Raji (cell line): Measurements from ENCODE around the gene PHACTR3.

Experiments
- POLR2A ChIP-seq: IDR thresholded peaks from 2 replicates; pipeline ENCODE4 v1.6.1; 2011; ENCODE audit warnings: low read depth, low read length, control low read depth; ENCODE audit not compliant: insufficient read depth

PHACTR3 gene

GRCh38 chr20:59703046-59703445 lies 98.7 kb downstream of the PHACTR3 start:
- no peak for TF ChIP-seq POLR2A

GRCh38 chr20:59705651-59706399 lies 101.5 kb downstream of the PHACTR3 start:
- TF ChIP-seq POLR2A, result no peak

GRCh38 chr20:59706400-59706693 lies 102.0 kb downstream of the PHACTR3 start:
- no peak for TF ChIP-seq POLR2A

GRCh38 chr20:59708326-59708725 lies 104.0 kb downstream of the PHACTR3 start:
- TF ChIP-seq POLR2A, result no peak

- no peak for TF ChIP-seq POLR2A
These were observed 105.3 kb downstream of the PHACTR3 start for GRCh38 chr20:59709636-59710035.

GRCh38 chr20:59718071-59718470 lies 113.7 kb downstream of the PHACTR3 start:
- no peak for TF ChIP-seq POLR2A

GRCh38 chr20:59718751-59719150 lies 114.4 kb downstream of the PHACTR3 start:
- TF ChIP-seq POLR2A, result no peak

- no peak for TF ChIP-seq POLR2A
These were observed 115.7 kb downstream of the PHACTR3 start for GRCh38 chr20:59720013-59720412.

- TF ChIP-seq POLR2A, result no peak
These were observed 117.0 kb downstream of the PHACTR3 start for GRCh38 chr20:59721386-59721785.

- no peak for TF ChIP-seq POLR2A
These were observed 118.8 kb downstream of the PHACTR3 start for GRCh38 chr20:59723108-59723500.

- TF ChIP-seq POLR2A, result no peak
These were observed 119.5 kb downstream of the PHACTR3 start for GRCh38 chr20:59723607-59724456.

- TF ChIP-seq POLR2A, result no peak
These were observed 120.4 kb downstream of the PHACTR3 start for GRCh38 chr20:59724457-59725366.

GRCh38 chr20:59725476-59726280 lies 121.3 kb downstream of the PHACTR3 start:
- no peak for TF ChIP-seq POLR2A

- no peak for TF ChIP-seq POLR2A
These were observed 121.9 kb downstream of the PHACTR3 start for GRCh38 chr20:59726281-59726595.
